Lower lobe of right lung (tissue), 2 donors: ENCODE data around the gene NADK2. TPM values are rescaled to one million over a fixed set of nuclear protein-coding genes. Genes with fewer than 3 reads are reported as not detected.
"Not testable (repeated sequence)": the region's sequence is repeated elsewhere in the genome, so short reads cannot be mapped to it uniquely, and the experiment has no call there.

Experiments used
- ATAC-seq, 2 donors: fragments of 200-7000 bp; cut with Tn5 transposase; one replicate each; pipeline ENCODE4 v1.9.1; 2020 to 2022; ENCODE audit warnings: mild to moderate bottlenecking in 2 of 2, moderate library complexity in 2 of 2
- DNase-seq: peaks from one replicate; pipeline ENCODE4 v3.0.0-alpha.2; 2020
- H3K27ac ChIP-seq: fragments of 200-600 bp; one replicate; pipeline ENCODE4 v1.8.0; 2022
- H3K27me3 ChIP-seq: fragments of 200-600 bp; one replicate; pipeline ENCODE4 v1.8.0; 2022; ENCODE audit warnings: low read depth
- H3K36me3 ChIP-seq: fragments of 200-600 bp; one replicate; pipeline ENCODE4 v1.8.0; 2022; ENCODE audit warnings: mild to moderate bottlenecking
- H3K4me1 ChIP-seq: fragments of 200-600 bp; one replicate; pipeline ENCODE4 v1.8.0; 2022
- H3K4me3 ChIP-seq: fragments of 200-600 bp; one replicate; pipeline ENCODE4 v1.8.0; 2022; ENCODE audit warnings: mild to moderate bottlenecking
- H3K9me3 ChIP-seq: fragments of 200-600 bp; one replicate; pipeline ENCODE4 v1.8.0; 2022
- CTCF ChIP-seq: fragments of 200-600 bp; IDR thresholded peaks from one replicate; pipeline ENCODE4 v1.8.0; 2022; ENCODE audit warnings: antibody characterized with exemption, mild to moderate bottlenecking
- intact Hi-C: fragments of 100-400 bp; cut with DNase I; formaldehyde crosslinking; loops from one replicate; pipeline ENCODE4 v1.11.0; 2022
- long read RNA-seq: library from polyadenylated mRNA; unstranded; transcript quantifications from one replicate; pipeline ENCODE4 v2.0.0, GENCODE V29; 2021
- total RNA-seq: library from RNA; stranded (reverse); fragmentation: NEBNext Ultra II Directional; extraction: Animal tissue kit (Norgen Biotek cat#: 25700); gene quantifications from one replicate; pipeline ENCODE4 v1.2.1, GENCODE V29; 2021
- donor health status: DM: no; HTN: yes; CAD: no; lungs with severe emphysema.

Gene NADK2
- total RNA-seq, result 19.1 TPM
- long read RNA-seq, transcript NADK2-202 (12 exons, 2,243 nt), result major isoform, 22 of 29 reads
- long read RNA-seq, partial matches to known transcripts, result 1 of 29 reads
- long read RNA-seq, other reads (novel, unspliced or antisense), result 6 of 29 reads

DNA sequence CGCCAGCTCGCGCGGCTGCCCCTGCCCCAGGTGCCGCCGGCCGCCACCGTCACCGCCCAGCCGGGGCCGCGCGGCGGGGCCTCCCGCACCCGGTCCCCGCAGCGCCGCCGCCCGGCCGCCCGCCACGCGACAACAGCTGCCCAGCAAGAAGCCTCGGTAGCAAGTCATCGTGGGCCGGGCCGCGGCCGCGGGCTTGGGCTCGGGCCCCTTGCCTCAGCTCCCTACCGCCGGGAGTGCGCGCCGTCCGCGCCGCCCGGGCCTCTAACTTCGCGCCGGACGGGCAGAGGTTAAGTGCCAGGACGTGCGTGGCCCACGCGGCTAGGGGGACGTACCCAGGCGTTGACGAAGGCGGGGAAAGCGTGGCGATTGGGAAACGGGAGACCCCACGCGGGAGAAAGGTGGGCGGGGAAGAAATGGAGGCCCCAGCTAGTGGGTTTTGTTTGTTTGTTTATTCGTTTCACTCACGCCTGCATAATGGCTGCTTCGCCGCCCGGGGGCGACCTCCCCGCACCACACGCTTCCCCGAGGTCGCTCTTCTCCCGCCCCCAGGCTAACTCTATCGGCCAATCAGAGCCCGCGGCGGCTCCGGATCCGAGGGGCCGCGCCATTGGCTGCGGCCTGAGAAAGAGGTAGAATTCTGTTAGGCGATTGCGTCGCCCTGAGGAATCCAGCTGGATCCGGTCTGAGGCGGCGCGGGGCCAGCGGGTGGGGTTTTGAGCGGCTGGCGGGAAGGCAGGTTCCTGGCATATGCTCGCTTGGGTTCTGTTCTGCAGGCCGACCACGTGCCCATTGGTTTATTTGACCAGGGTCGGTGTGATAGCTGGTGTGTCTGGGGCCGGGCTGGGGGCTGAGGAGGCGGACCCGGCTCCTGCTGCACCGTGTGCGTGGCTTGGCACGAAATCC lies at the start of gene NADK2:
NADK2 (minus strand) TSS at position 295 of the 903 bp plus-strand sequence; CDS start at position 168, 127 bp downstream.
- intact Hi-C loops, result no loop called here
- H3K4me1 ChIP-seq, result peaks cover 39% of the 10 kb centered on the region
- peak within 1 kb of the TSS; percentile 78 for H3K4me3 ChIP-seq
- no peaks in the 10 kb centered on the region for H3K36me3 ChIP-seq
- no peaks in the 10 kb centered on the region for H3K9me3 ChIP-seq
- no peaks in the 10 kb centered on the region for H3K27me3 ChIP-seq
- ATAC-seq, result peak; percentile 95 to 97
- H3K27ac ChIP-seq, result peak within 1 kb of the TSS; percentile 94
- peak; percentile 59 for TF ChIP-seq CTCF
- DNase-seq, result peak; percentile 96

GRCh38 chr5:36285837-36286615 lies 44.3 kb upstream of the NADK2 start:
- Histone ChIP-seq H3K4me1 (no peaks in the 10 kb centered on the region), H3K36me3 (no peaks in the 10 kb centered on the region), H3K4me3 (no peak overlapping the region), H3K27ac (no peak overlapping the region), H3K27me3 (no peaks in the 10 kb centered on the region), H3K9me3 (no peaks in the 10 kb centered on the region)
- no peak for DNase-seq
- no peak for TF ChIP-seq CTCF
- ATAC-seq, result no peak
- intact Hi-C loops, result no loop called here

DNA sequence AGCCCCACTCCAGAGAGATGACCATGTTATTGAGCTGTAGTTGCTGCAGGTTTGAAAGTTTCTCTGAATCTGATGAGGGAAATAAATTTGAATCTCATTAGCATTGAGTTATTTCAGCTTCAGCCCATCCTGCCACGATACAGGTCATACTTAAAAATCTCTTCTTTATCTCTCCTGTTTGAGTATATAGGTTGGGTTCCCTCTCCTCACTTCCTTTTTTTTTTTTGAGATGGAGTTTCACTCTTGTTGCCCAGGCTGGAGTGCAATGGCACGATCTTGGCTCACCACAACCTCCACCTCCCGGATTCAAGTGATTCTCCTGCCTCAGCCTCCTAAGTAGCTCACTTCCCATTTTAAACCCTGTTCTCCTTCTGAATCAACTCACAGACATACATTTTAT lies 42.0 kb upstream of the NADK2 start:
- H3K36me3 ChIP-seq, intact Hi-C loops, DNase-seq, H3K27ac ChIP-seq, H3K4me3 ChIP-seq, H3K27me3 ChIP-seq, H3K9me3 ChIP-seq, H3K4me1 ChIP-seq, ATAC-seq: not testable (repeated sequence)

GRCh38 chr5:36281626-36282025 lies 39.9 kb upstream of the NADK2 start:
- DNase-seq (no peak), ATAC-seq (no peak)
- no peaks in the 10 kb centered on the region for H3K9me3 ChIP-seq
- H3K4me1 ChIP-seq, result no peaks in the 10 kb centered on the region
- no peaks in the 10 kb centered on the region for H3K27me3 ChIP-seq
- no peak for TF ChIP-seq CTCF
- intact Hi-C loops, result no loop called here
- no peaks in the 10 kb centered on the region for H3K36me3 ChIP-seq
- no peak overlapping the region for H3K27ac ChIP-seq
- no peak overlapping the region for H3K4me3 ChIP-seq

GRCh38 chr5:36279054-36279698 lies 37.5 kb upstream of the NADK2 start:
- no peaks in the 10 kb centered on the region for H3K27me3 ChIP-seq
- ATAC-seq (no peak), DNase-seq (no peak)
- H3K36me3 ChIP-seq, result no peaks in the 10 kb centered on the region
- intact Hi-C loops, result no loop called here
- no peaks in the 10 kb centered on the region for H3K9me3 ChIP-seq
- no peak for TF ChIP-seq CTCF
- no peak overlapping the region for H3K27ac ChIP-seq
- no peak overlapping the region for H3K4me3 ChIP-seq
- no peaks in the 10 kb centered on the region for H3K4me1 ChIP-seq
